MM.1S (cell line): ENCODE results near the gene EPRS1.

Source experiments
- DNase-seq: peaks from one replicate; pipeline ENCODE4 v3.0.0-alpha.2; 2015
- H2AFZ ChIP-seq: fragments of 300-600 bp; sonication (generic); 2 replicates; pipeline ENCODE4 v1.6.0; 2016; ENCODE audit warnings: antibody characterized with exemption, low read length
- H3F3A ChIP-seq: fragments of 300-600 bp; sonication (generic); 2 replicates; pipeline ENCODE4 v1.6.1; 2016; ENCODE audit warnings: mild to moderate bottlenecking, antibody characterized with exemption, low read length, moderate library complexity, mixed read lengths; ENCODE audit not compliant: insufficient read depth
- H3K27ac ChIP-seq: fragments of 300-600 bp; sonication (generic); 2 replicates; pipeline ENCODE4 v1.5.1; 2016; ENCODE audit warnings: mild to moderate bottlenecking, low read length
- H3K27me3 ChIP-seq: fragments of 300-600 bp; sonication (generic); replicated peaks from 2 replicates; pipeline ENCODE4 v1.6.0; 2016; ENCODE audit warnings: low read length; ENCODE audit not compliant: insufficient read depth
- H3K36me3 ChIP-seq: fragments of 300-600 bp; sonication (generic); replicated peaks from 2 replicates; pipeline ENCODE4 v1.6.1; 2016; ENCODE audit warnings: mild to moderate bottlenecking, low read length, mixed read lengths; ENCODE audit not compliant: insufficient read depth
- H3K4me1 ChIP-seq: fragments of 300-600 bp; sonication (generic); 2 replicates; pipeline ENCODE4 v1.6.1; 2016; ENCODE audit warnings: low read length, mixed read lengths
- H3K4me2 ChIP-seq: fragments of 300-600 bp; sonication (generic); 2 replicates; pipeline ENCODE4 v1.6.0; 2016; ENCODE audit warnings: low read depth, low read length
- H3K4me3 ChIP-seq: fragments of 300-600 bp; sonication (generic); 2 replicates; pipeline ENCODE4 v1.5.1; 2016; ENCODE audit warnings: low read length, mixed read lengths
- H3K79me2 ChIP-seq: fragments of 300-600 bp; sonication (generic); 2 replicates; pipeline ENCODE4 v1.6.1; 2016; ENCODE audit warnings: mixed run types, low read length, mixed read lengths
- H3K9ac ChIP-seq: fragments of 300-600 bp; sonication (generic); 2 replicates; pipeline ENCODE4 v1.6.1; 2016; ENCODE audit warnings: low read length, mixed read lengths
- H3K9me2 ChIP-seq: fragments of 300-600 bp; sonication (generic); replicated peaks from 2 replicates; pipeline ENCODE4 v1.6.1; 2016; ENCODE audit warnings: mild to moderate bottlenecking, low read length, mixed read lengths; ENCODE audit not compliant: insufficient read depth
- H3K9me3 ChIP-seq: fragments of 300-600 bp; sonication (generic); replicated peaks from 2 replicates; pipeline ENCODE4 v1.6.1; 2016; ENCODE audit warnings: mild to moderate bottlenecking, low read length, mixed read lengths; ENCODE audit not compliant: insufficient read depth
- H4K20me1 ChIP-seq: fragments of 300-600 bp; sonication (generic); 2 replicates; pipeline ENCODE4 v1.6.1; 2016; ENCODE audit warnings: mild to moderate bottlenecking, low read length, moderate library complexity, mixed read lengths; ENCODE audit not compliant: insufficient read depth
- CTCF ChIP-seq: fragments of 300-600 bp; sonication (generic); IDR thresholded peaks from 2 replicates; pipeline ENCODE4 v1.5.1; 2016; ENCODE audit warnings: antibody characterized with exemption, low read length, mixed read lengths
- EZH2 ChIP-seq: fragments of 300-600 bp; sonication (generic); optimal IDR thresholded peaks from 2 replicates; pipeline ENCODE3; 2017; ENCODE audit warnings: low read depth, mild to moderate bottlenecking, antibody characterized with exemption, low read length, mixed read lengths
- EZH2phosphoT487 ChIP-seq: fragments of 300-600 bp; sonication (generic); IDR thresholded peaks from 2 replicates; pipeline ENCODE4 v1.6.1; 2018; ENCODE audit warnings: antibody characterized with exemption, low read length

Gene EPRS1

DNA sequence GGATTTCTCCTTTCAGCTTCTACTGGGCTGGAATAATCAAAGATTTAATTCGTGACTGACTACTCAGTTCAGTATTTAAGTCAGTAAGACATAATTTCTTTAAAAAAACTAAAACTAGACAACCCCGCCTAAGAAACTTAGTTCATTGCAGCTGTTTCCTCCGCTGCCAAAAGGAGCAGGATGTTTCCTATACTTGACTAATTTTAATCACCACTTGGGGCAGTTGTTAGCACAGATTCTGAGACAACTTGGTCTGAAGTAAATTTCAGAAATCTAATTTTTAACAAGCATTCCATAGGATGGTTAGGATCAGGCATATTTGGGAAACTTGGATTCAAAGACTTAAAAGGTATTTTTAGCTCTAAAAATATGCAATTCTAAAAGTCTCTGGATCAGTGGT, 34.0 kb downstream of the EPRS1 start:
- H3K79me2 ChIP-seq, result peaks cover 29% of the 10 kb centered on the region
- no peaks in the 10 kb centered on the region for H3K9me2 ChIP-seq
- no peak overlapping the region for H2AFZ ChIP-seq
- H3K4me2 ChIP-seq, result peak overlapping the region; percentile 1; the same call in 1 of the 2 replicates
- H3K4me1 ChIP-seq, result peaks cover 38% of the 10 kb centered on the region
- H3K27me3 ChIP-seq, result no peaks in the 10 kb centered on the region
- DNase-seq, result peak; percentile 28
- H3K36me3 ChIP-seq, result peaks cover 14% of the 10 kb centered on the region
- TF ChIP-seq EZH2phosphoT487, result no peak
- TF ChIP-seq CTCF, result peak; percentile 33; the same call in 1 of the 2 replicates
- no peak for TF ChIP-seq EZH2
- no peak overlapping the region for H3K4me3 ChIP-seq
- no peak overlapping the region for H3K9ac ChIP-seq
- no peaks in the 10 kb centered on the region for H4K20me1 ChIP-seq
- no peak overlapping the region for H3K27ac ChIP-seq
- no peaks in the 10 kb centered on the region for H3K9me3 ChIP-seq
- H3F3A ChIP-seq, result peaks cover 17% of the 10 kb centered on the region

DNA sequence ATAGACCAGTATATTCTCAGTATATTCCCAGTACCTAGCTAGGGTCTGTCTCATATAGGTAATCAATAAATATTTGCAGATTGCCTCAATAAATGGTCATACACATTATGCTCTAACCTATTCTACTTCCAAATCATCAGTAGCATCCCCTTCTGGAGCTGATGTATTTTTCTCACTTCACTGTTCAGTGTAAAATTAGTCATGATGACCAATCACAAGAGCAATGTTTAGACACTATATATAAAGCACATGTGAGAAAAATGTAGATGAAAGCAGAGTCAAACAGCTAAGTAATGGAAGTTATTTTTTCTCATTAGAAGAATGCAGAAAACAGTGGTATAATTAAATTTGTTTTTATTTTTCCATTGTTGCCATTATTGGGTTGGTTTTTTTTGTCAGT, 34.7 kb downstream of the EPRS1 start:
- H3K4me1 ChIP-seq, result peaks cover 38% of the 10 kb centered on the region
- no peak overlapping the region for H3K4me3 ChIP-seq
- peaks cover 14% of the 10 kb centered on the region for H3K36me3 ChIP-seq
- no peaks in the 10 kb centered on the region for H3K9me3 ChIP-seq
- no peak overlapping the region for H3K9ac ChIP-seq
- H3K4me2 ChIP-seq, result no peak overlapping the region
- no peaks in the 10 kb centered on the region for H4K20me1 ChIP-seq
- no peaks in the 10 kb centered on the region for H3K27me3 ChIP-seq
- H3F3A ChIP-seq, result peaks cover 17% of the 10 kb centered on the region
- no peak overlapping the region for H3K27ac ChIP-seq
- no peaks in the 10 kb centered on the region for H3K9me2 ChIP-seq
- no peak overlapping the region for H2AFZ ChIP-seq
- peaks cover 26% of the 10 kb centered on the region for H3K79me2 ChIP-seq
- TF ChIP-seq CTCF (no peak), EZH2phosphoT487 (no peak), EZH2 (no peak)
- DNase-seq, result no peak

DNA sequence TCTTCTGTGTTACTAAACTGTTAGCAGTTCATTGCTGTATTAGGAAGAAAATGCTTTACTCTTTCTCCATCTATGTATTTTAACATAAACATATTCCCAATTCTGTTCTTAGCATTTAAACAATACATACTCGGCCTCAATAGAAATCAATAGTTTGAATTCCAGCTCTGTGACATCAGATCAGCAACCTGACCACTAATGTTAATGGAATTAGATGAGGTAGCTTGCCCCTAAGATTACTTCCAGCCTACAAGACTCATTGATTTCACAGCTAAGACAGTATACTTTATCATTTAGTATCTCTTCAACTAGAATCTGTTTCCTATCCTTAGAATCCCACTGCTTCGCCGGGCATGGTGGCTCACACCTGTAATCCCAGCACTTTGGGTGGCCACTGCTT, 38.9 kb downstream of the EPRS1 start:
- Histone ChIP-seq H3K79me2 (peaks cover 4% of the 10 kb centered on the region), H3K27ac (no peak overlapping the region), H4K20me1 (no peaks in the 10 kb centered on the region), H3K9me3 (no peaks in the 10 kb centered on the region), H3K27me3 (no peaks in the 10 kb centered on the region), H3K36me3 (peaks cover 29% of the 10 kb centered on the region), H3K4me1 (peaks cover 9% of the 10 kb centered on the region; the same call in 1 of the 2 replicates), H3K9ac (no peak overlapping the region), H3K4me3 (no peak overlapping the region), H3K9me2 (no peaks in the 10 kb centered on the region), H3F3A (no peaks in the 10 kb centered on the region; the same call in 1 of the 2 replicates), H2AFZ (no peak overlapping the region), H3K4me2 (no peak overlapping the region)
- no peak for DNase-seq
- TF ChIP-seq EZH2phosphoT487, result no peak
- TF ChIP-seq EZH2, result no peak
- no peak for TF ChIP-seq CTCF
